ENCODE results near the gene SLC49A4. TPM values are rescaled to one million over a fixed set of nuclear protein-coding genes. Genes with fewer than 3 reads are reported as not detected.

SLC49A4 gene
- total RNA-seq, 1 experiment from 2014 or later: 11.3 TPM

DNA sequence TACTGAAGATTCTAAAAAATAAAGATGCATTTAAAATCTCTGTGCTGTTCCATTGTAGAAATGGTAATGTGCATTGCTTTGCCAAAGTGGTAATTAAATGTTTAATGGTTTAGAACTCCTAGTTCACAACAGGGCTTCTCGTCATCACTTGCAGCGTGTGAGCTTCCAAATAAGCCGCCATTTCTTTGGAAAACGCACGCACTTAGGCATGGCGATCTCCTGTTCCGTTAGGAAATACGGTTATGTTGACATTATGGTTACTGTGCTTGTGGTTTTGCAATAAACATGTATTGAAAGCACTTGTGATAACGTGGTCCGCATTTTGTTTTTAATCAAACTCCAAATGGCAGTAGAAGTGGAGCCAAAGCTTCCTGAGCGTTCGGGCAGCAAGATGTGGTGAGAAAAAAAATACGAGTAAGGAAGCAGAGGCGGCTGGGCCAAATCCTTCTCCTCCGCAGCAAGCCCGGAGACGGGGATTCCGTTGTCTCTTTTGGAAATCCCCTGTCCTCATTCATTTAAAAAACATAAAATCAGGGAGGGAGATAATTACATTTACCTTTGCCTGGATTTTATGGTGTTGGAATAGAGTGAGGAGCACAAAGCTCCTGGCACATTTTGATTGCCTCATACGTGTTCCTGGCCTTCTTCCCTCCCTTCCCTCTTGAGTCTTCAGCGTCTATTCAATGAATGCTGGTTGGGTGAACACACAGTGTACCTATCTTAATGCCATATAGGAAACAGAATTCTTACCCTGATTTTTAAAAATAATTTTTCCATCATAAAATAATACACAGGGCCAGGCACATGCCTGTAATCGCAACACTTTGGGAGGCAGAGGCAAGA is 97.5 kb downstream of the SLC49A4 start:
- DNase-seq (ENCODE audit: low read depth, low spot score): no peak
- POLR2A ChIA-PET: no interaction called here

DNA sequence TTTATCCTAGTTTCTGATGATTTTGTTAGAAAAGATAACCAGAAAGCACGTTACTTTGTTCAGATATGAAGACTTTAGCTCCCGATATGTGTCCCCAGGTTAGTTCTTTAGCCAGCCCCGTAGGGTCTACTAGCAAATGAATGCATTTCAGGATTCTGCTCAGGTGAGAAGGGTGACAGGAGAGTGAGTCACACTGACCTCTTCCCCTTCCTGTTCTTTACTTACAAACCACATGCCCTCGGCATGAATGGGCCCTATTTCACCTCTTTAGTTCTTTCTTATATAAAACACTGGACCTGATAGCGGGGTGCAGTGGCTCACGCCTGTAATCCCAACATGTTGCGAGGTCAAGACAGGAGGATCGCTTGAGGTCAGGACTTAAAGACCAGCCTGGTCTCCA is 98.4 kb downstream of the SLC49A4 start:
- no peaks in the 10 kb centered on the region for H3K27me3 ChIP-seq (ENCODE audit: insufficient read depth, low read length)
- CTCF ChIA-PET: no interaction called here
- H3K9me3 ChIP-seq (ENCODE audit: control insufficient read depth in 1 of 2, insufficient read depth in 1 of 2, low read depth in 1 of 2, low read length in 2 of 2): no peaks in the 10 kb centered on the region
- peak overlapping the region in 1 of 2 experiments; percentile 12; a peak in 2 of 4 replicates for H3K4me3 ChIP-seq (replicated peaks in 1 of 2; ENCODE audit: low read depth in 1 of 2, low read length in 2 of 2)
- peak; percentile 59 for DNase-seq (ENCODE audit: low read depth, low spot score)
- intact Hi-C loops (cut with micrococcal nuclease): no loop called here
- H3K9ac ChIP-seq (ENCODE audit: low read length): peak overlapping the region; percentile 46
- peak; percentile 92 for ATAC-seq
- BruUV-seq (replicated peaks): no TSS peak
- no peaks in the 10 kb centered on the region for H3K79me2 ChIP-seq (ENCODE audit: insufficient read depth, low read length)
- RAD21 ChIA-PET (ENCODE audit: low non-redundant PET in 1 of 2, low total read pairs in 2 of 2, uncharacterized antibody in 2 of 2, unreplicated experiment in 2 of 2): no interaction called here
- H3K27ac ChIP-seq (ENCODE audit: low read depth, low read length): no peak overlapping the region
- H2AFZ ChIP-seq (ENCODE audit: low read depth, low read length, poor library complexity, severe bottlenecking): peak overlapping the region; percentile 74
- H4K20me1 ChIP-seq (ENCODE audit: insufficient read depth): no peaks in the 10 kb centered on the region
- H3K4me1 ChIP-seq (ENCODE audit: control insufficient read depth in 1 of 2, insufficient read depth in 2 of 2, low read length in 2 of 2): peaks cover 15 to 46% of the 10 kb centered on the region in 2 experiments
- no peaks in the 10 kb centered on the region for H3K36me3 ChIP-seq (ENCODE audit: control insufficient read depth in 1 of 2, insufficient read depth in 2 of 2, low read length in 2 of 2)
- H3K4me2 ChIP-seq (ENCODE audit: low read length): peak overlapping the region; percentile 70
- POLR2A ChIA-PET: no interaction called here
- H3K9me2 ChIP-seq (ENCODE audit: insufficient read depth): no peaks in the 10 kb centered on the region
- TF ChIP-seq JUND (IDR thresholded peaks at IDR 0.05): peak; percentile 92
- TF ChIP-seq CEBPB (IDR thresholded peaks at IDR 0.05; ENCODE audit: low read depth): no peak
- TF ChIP-seq, protein P1, sequence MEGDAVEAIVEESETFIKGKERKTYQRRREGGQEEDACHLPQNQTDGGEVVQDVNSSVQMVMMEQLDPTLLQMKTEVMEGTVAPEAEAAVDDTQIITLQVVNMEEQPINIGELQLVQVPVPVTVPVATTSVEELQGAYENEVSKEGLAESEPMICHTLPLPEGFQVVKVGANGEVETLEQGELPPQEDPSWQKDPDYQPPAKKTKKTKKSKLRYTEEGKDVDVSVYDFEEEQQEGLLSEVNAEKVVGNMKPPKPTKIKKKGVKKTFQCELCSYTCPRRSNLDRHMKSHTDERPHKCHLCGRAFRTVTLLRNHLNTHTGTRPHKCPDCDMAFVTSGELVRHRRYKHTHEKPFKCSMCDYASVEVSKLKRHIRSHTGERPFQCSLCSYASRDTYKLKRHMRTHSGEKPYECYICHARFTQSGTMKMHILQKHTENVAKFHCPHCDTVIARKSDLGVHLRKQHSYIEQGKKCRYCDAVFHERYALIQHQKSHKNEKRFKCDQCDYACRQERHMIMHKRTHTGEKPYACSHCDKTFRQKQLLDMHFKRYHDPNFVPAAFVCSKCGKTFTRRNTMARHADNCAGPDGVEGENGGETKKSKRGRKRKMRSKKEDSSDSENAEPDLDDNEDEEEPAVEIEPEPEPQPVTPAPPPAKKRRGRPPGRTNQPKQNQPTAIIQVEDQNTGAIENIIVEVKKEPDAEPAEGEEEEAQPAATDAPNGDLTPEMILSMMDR (IDR thresholded peaks at IDR 0.05 in 2 of 3, conservative IDR thresholded peaks at IDR 0.05 in 1 of 3; ENCODE audit: borderline replicate concordance in 1 of 3, insufficient read depth in 1 of 3, low read depth in 2 of 3, low read length in 2 of 3): no peak
- TF ChIP-seq EGR1 (IDR thresholded peaks at IDR 0.05; ENCODE audit: low read depth): no peak
- TF ChIP-seq SRF (IDR thresholded peaks at IDR 0.05; ENCODE audit: low read depth): peak; percentile 70
- TF ChIP-seq FOSL1 (IDR thresholded peaks at IDR 0.05; ENCODE audit: low read depth): peak; percentile 97
- TF ChIP-seq ELF1 (IDR thresholded peaks at IDR 0.05; ENCODE audit: borderline replicate concordance, low read depth): peak; percentile 18; the same call in 1 of the 2 replicates
- TF ChIP-seq POLR2A (IDR thresholded peaks at IDR 0.05; ENCODE audit: borderline replicate concordance, extremely low read depth, insufficient read depth, insufficient read length): no peak
- peak; percentile 91 for TF ChIP-seq CBX3 (IDR thresholded peaks at IDR 0.05; ENCODE audit: low read depth)
- no peak for TF ChIP-seq EZH2phosphoT487 (IDR thresholded peaks at IDR 0.05; ENCODE audit: borderline replicate concordance)
- no peak for TF ChIP-seq RAD21 (IDR thresholded peaks at IDR 0.05; ENCODE audit: low read depth)
- TF ChIP-seq EZH2 (IDR thresholded peaks at IDR 0.05): no peak
- no peak for TF ChIP-seq ZNF274 (IDR thresholded peaks at IDR 0.05; ENCODE audit: low read depth, low read length)

More for the DNA sequence above, 97.5 kb downstream of the SLC49A4 start:
- H3K79me2 ChIP-seq (ENCODE audit: insufficient read depth, low read length): no peaks in the 10 kb centered on the region
- peaks cover 15 to 46% of the 10 kb centered on the region in 2 experiments for H3K4me1 ChIP-seq (ENCODE audit: control insufficient read depth in 1 of 2, insufficient read depth in 2 of 2, low read length in 2 of 2)
- ChIA-PET RAD21 (ENCODE audit: low non-redundant PET in 1 of 2, low total read pairs in 2 of 2, uncharacterized antibody in 2 of 2, unreplicated experiment in 2 of 2) (no interaction called here), CTCF (no interaction called here)
- H3K36me3 ChIP-seq (ENCODE audit: control insufficient read depth in 1 of 2, insufficient read depth in 2 of 2, low read length in 2 of 2): no peaks in the 10 kb centered on the region
- no TSS peak for BruUV-seq (replicated peaks)
- TF ChIP-seq EGR1 (IDR thresholded peaks at IDR 0.05; ENCODE audit: low read depth): no peak
- TF ChIP-seq FOSL1 (IDR thresholded peaks at IDR 0.05; ENCODE audit: low read depth): no peak
- no peak for TF ChIP-seq ZFX (IDR thresholded peaks at IDR 0.05)
- TF ChIP-seq, protein P1 (IDR thresholded peaks at IDR 0.05 in 2 of 3, conservative IDR thresholded peaks at IDR 0.05 in 1 of 3; ENCODE audit: borderline replicate concordance in 1 of 3, insufficient read depth in 1 of 3, low read depth in 2 of 3, low read length in 2 of 3): no peak
- H3K4me2 ChIP-seq (ENCODE audit: low read length): peak overlapping the region; percentile 70; the same call in 1 of the 2 replicates
- no peak for ATAC-seq
- no peak overlapping the region for H2AFZ ChIP-seq (ENCODE audit: low read depth, low read length, poor library complexity, severe bottlenecking)
- H3K9me3 ChIP-seq (ENCODE audit: control insufficient read depth in 1 of 2, insufficient read depth in 1 of 2, low read depth in 1 of 2, low read length in 2 of 2): no peaks in the 10 kb centered on the region
- H4K20me1 ChIP-seq (ENCODE audit: insufficient read depth): no peaks in the 10 kb centered on the region
- no peak overlapping the region for H3K4me3 ChIP-seq (replicated peaks in 1 of 2; ENCODE audit: low read depth in 1 of 2, low read length in 2 of 2)
- H3K27me3 ChIP-seq (ENCODE audit: insufficient read depth, low read length): no peaks in the 10 kb centered on the region
- intact Hi-C loops (cut with micrococcal nuclease): no loop called here
- H3K9me2 ChIP-seq (ENCODE audit: insufficient read depth): no peaks in the 10 kb centered on the region
- H3K27ac ChIP-seq (ENCODE audit: low read depth, low read length): no peak overlapping the region
- peak overlapping the region; percentile 46; the same call in 1 of the 2 replicates for H3K9ac ChIP-seq (ENCODE audit: low read length)
